Retinal pigment epithelial cell (primary cell): Measurements from ENCODE around the gene MYO15B.

Experiments
- DNase-seq: peaks from one replicate; pipeline ENCODE4 v3.0.0-alpha.2; 2010; ENCODE audit warnings: low read depth
- H3K4me3 ChIP-seq: 2 replicates; pipeline ENCODE4 v1.5.1; 2011; ENCODE audit warnings: mild to moderate bottlenecking, low read length, control low read depth, moderate library complexity
- CTCF ChIP-seq: conservative IDR thresholded peaks from 2 replicates; pipeline ENCODE4 v1.5.1; 2011; ENCODE audit warnings: low read depth, low read length, control low read depth, inconsistent platforms

Gene MYO15B

GRCh38 chr17:75565618-75566017 is 22.0 kb upstream of the MYO15B start:
- DNase-seq: no peak
- TF ChIP-seq CTCF: no peak

GRCh38 chr17:75566416-75566815 is 21.2 kb upstream of the MYO15B start:
- TF ChIP-seq CTCF: no peak

More at GRCh38 chr17:75565618-75566017, 22.0 kb upstream of the MYO15B start:
- H3K4me3 ChIP-seq: no peak overlapping the region

GRCh38 chr17:75566834-75567233 is 20.8 kb upstream of the MYO15B start:
- H3K4me3 ChIP-seq: no peak overlapping the region
- TF ChIP-seq CTCF: no peak
- DNase-seq: no peak

More at GRCh38 chr17:75566416-75566815, 21.2 kb upstream of the MYO15B start:
- H3K4me3 ChIP-seq: no peak overlapping the region
- DNase-seq: no peak

GRCh38 chr17:75568412-75569255 is 19.0 kb upstream of the MYO15B start:
- TF ChIP-seq CTCF: no peak
- DNase-seq: no peak
- no peak overlapping the region for H3K4me3 ChIP-seq

- DNase-seq: no peak
- TF ChIP-seq CTCF: no peak
- no peak overlapping the region for H3K4me3 ChIP-seq
These were observed 17.4 kb upstream of the MYO15B start for GRCh38 chr17:75570034-75570676.

- TF ChIP-seq CTCF: no peak
- H3K4me3 ChIP-seq: no peak overlapping the region
- DNase-seq: no peak
These were observed 16.8 kb upstream of the MYO15B start for GRCh38 chr17:75570772-75571171.
